MCF 10A (cell line): ENCODE data around the gene NEAT1. TPM values are rescaled to one million over a fixed set of nuclear protein-coding genes. Genes with fewer than 3 reads are reported as not detected.
A peak's percentile ranks its signal among the peaks of the same experiment; 100 is the strongest.

Experiments used
- BruUV-seq: library from RNA; stranded (reverse); fragments of 400-500 nt; replicated peaks from 2 replicates; lab custom pipeline; 2021; lab: Mats Ljungman, UMichigan
- CTCF ChIA-PET: fragments of 300-600 bp; sonication (Branson Sonifier 250); formaldehyde crosslinking; extraction: SDS; loops from one replicate; lab custom pipeline; 2021; ENCODE audit warnings: antibody characterized with exemption, inconsistent platforms; lab: Yijun Ruan, JAX
- POLR2A ChIA-PET: fragments of 300-600, 350-650 bp; sonication (Branson Sonifier 250); formaldehyde crosslinking; extraction: SDS; loops from one replicate; lab custom pipeline; 2020; ENCODE audit warnings: antibody characterized with exemption, inconsistent platforms; lab: Yijun Ruan, JAX
- DNase-seq: peaks from one replicate; pipeline ENCODE4 v3.0.0-alpha.2; 2018; ENCODE audit not compliant: unreplicated experiment
- H3K27ac Mint-ChIP-seq: one replicate; pipeline ENCODE4 v1.8.0; 2022; ENCODE audit warnings: mild to moderate bottlenecking, low read depth, mixed read lengths; ENCODE audit not compliant: unreplicated experiment
- H3K27me3 Mint-ChIP-seq: one replicate; pipeline ENCODE4 v1.8.0; 2022; ENCODE audit warnings: mixed read lengths; ENCODE audit not compliant: insufficient read depth, unreplicated experiment
- H3K36me3 Mint-ChIP-seq: one replicate; pipeline ENCODE4 v1.8.0; 2022; ENCODE audit warnings: mild to moderate bottlenecking, moderate library complexity, mixed read lengths; ENCODE audit not compliant: insufficient read depth, unreplicated experiment
- H3K4me1 Mint-ChIP-seq: one replicate; pipeline ENCODE4 v1.8.0; 2022; ENCODE audit warnings: mixed read lengths; ENCODE audit not compliant: insufficient read depth, unreplicated experiment
- H3K4me3 Mint-ChIP-seq: one replicate; pipeline ENCODE4 v1.8.0; 2022; ENCODE audit warnings: mild to moderate bottlenecking, moderate library complexity, mixed read lengths; ENCODE audit not compliant: unreplicated experiment
- H3K9me3 Mint-ChIP-seq: one replicate; pipeline ENCODE4 v1.8.0; 2022; ENCODE audit warnings: mixed read lengths; ENCODE audit not compliant: unreplicated experiment
- intact Hi-C: fragments of 100-400 bp; cut with micrococcal nuclease; formaldehyde crosslinking; loops from 2 replicates; pipeline ENCODE4 v1.14.1; 2022
- total RNA-seq: library from RNA; stranded (reverse); gene quantifications from 2 replicates; pipeline ENCODE4 v1.2.3, GENCODE V29; 2022
- TF ChIP-seq, protein P1 (sequence below): fragments of 200-600 bp; IDR thresholded peaks from one replicate; pipeline ENCODE4 v1.8.0; 2022; ENCODE audit warnings: antibody characterized with exemption, mild to moderate bottlenecking; ENCODE audit not compliant: unreplicated experiment

The NEAT1 gene
- total RNA-seq, 1 experiment from 2014 or later = 1,026 TPM

GRCh38 chr11:65419460-65419771 lies 3.2 kb upstream of the NEAT1 start:
- intact Hi-C loops = no loop called here
- peaks cover 26% of the 10 kb centered on the region for H3K36me3 Mint-ChIP-seq
- TF ChIP-seq, protein P1, sequence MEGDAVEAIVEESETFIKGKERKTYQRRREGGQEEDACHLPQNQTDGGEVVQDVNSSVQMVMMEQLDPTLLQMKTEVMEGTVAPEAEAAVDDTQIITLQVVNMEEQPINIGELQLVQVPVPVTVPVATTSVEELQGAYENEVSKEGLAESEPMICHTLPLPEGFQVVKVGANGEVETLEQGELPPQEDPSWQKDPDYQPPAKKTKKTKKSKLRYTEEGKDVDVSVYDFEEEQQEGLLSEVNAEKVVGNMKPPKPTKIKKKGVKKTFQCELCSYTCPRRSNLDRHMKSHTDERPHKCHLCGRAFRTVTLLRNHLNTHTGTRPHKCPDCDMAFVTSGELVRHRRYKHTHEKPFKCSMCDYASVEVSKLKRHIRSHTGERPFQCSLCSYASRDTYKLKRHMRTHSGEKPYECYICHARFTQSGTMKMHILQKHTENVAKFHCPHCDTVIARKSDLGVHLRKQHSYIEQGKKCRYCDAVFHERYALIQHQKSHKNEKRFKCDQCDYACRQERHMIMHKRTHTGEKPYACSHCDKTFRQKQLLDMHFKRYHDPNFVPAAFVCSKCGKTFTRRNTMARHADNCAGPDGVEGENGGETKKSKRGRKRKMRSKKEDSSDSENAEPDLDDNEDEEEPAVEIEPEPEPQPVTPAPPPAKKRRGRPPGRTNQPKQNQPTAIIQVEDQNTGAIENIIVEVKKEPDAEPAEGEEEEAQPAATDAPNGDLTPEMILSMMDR = no peak
- POLR2A ChIA-PET = interaction anchor here (0.6 to 21.4 kb wide), 23 partner anchors 8 to 633 kb away, joined by 3 to 2994 read pairs (median 6); partner anchors contain the start of genes BANF1, DPF2, EHBP1L1 and FAM89B
- BruUV-seq = no TSS peak
- CTCF ChIA-PET = interaction anchor here (0.6 to 1.4 kb wide), 9 partner anchors 13 to 221 kb away, joined by 3 to 6 read pairs (median 4); no protein-coding TSS in a partner anchor
- H3K9me3 Mint-ChIP-seq = no peaks in the 10 kb centered on the region
- DNase-seq = no peak
- H3K4me3 Mint-ChIP-seq = peak overlapping the region; percentile 63
- H3K4me1 Mint-ChIP-seq = peaks cover 34% of the 10 kb centered on the region
- peak overlapping the region; percentile 99 for H3K27ac Mint-ChIP-seq
- H3K27me3 Mint-ChIP-seq = peaks cover 10% of the 10 kb centered on the region

- ChIA-PET CTCF (interaction anchor here (0.6 to 1.4 kb wide), 10 partner anchors 12 to 222 kb away, joined by 3 to 7 read pairs (median 4); no protein-coding TSS in a partner anchor), POLR2A (interaction anchor here (0.6 to 21.4 kb wide), 22 partner anchors 7 to 632 kb away, joined by 3 to 2994 read pairs (median 8); partner anchors contain the start of genes BANF1, DPF2, FAM89B and FRMD8)
- TF ChIP-seq, protein P1 = no peak
- Mint-ChIP-seq H3K27ac (peak overlapping the region; percentile 99), H3K4me3 (peak overlapping the region; percentile 63), H3K27me3 (peaks cover 10% of the 10 kb centered on the region), H3K36me3 (peaks cover 31% of the 10 kb centered on the region), H3K9me3 (no peaks in the 10 kb centered on the region), H3K4me1 (peaks cover 34% of the 10 kb centered on the region)
- BruUV-seq = no TSS peak
- intact Hi-C loops = no loop called here
- peak; percentile 97 for DNase-seq
Measured at GRCh38 chr11:65419772-65420481, 2.7 kb upstream of the NEAT1 start.

DNA sequence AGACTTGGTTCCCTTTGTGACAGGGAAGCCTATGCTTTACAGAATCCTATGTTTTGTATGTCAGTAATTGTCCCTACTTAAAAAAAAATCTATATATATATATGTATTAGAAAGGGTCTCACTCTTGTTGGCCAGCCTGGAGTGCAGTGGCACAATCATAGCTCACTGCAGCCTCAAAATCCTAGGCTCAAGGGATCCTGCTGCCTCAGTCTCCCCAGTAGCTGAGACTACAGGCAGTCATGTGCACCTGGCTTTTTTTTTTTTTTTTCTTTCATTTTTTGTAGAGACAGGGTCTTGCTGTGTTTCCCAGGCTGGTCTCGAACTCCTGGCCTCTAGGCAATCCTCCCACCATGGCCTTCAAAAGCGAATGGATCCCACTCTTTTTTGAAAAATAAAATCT lies 2.1 kb upstream of the NEAT1 start:
- peaks cover 10% of the 10 kb centered on the region for H3K27me3 Mint-ChIP-seq
- TF ChIP-seq, protein P1 = no peak
- H3K4me3 Mint-ChIP-seq = peak overlapping the region; percentile 98
- ChIA-PET CTCF (interaction anchor here (0.6 to 1.2 kb wide), 7 partner anchors 37 to 120 kb away, joined by 3 to 7 read pairs (median 5); no protein-coding TSS in a partner anchor), POLR2A (interaction anchor here (0.7 to 21.4 kb wide), 20 partner anchors 7 to 299 kb away, joined by 3 to 2994 read pairs (median 9); partner anchors contain the start of genes DPF2, FAM89B, FAU and FRMD8)
- DNase-seq = no peak
- TSS peak; percentile 47 for BruUV-seq
- peaks cover 37% of the 10 kb centered on the region for H3K36me3 Mint-ChIP-seq
- peak overlapping the region; percentile 99 for H3K27ac Mint-ChIP-seq
- H3K9me3 Mint-ChIP-seq = no peaks in the 10 kb centered on the region
- intact Hi-C loops = no loop called here
- peaks cover 34% of the 10 kb centered on the region for H3K4me1 Mint-ChIP-seq
